IPS DF 6.9 (cell line): Measurements from ENCODE around the gene RPS6KA5.
"Not testable (repeated sequence)": the region's sequence is repeated elsewhere in the genome, so short reads cannot be mapped to it uniquely, and the experiment has no call there.

ENCODE experiments used
- DNase-seq: peaks from one replicate; pipeline ENCODE4 v3.0.0-alpha.2; 2013; ENCODE audit warnings: low read depth, low spot score
- H3K27ac ChIP-seq: one replicate; pipeline ENCODE4 v1.5.1; 2013; ENCODE audit warnings: low read length, control low read depth
- H3K27me3 ChIP-seq: 2 replicates; pipeline ENCODE4 v1.6.1; 2013; ENCODE audit warnings: mild to moderate bottlenecking, low read length; ENCODE audit not compliant: control insufficient read depth, insufficient read depth
- H3K36me3 ChIP-seq: 2 replicates; pipeline ENCODE4 v1.6.1; 2013; ENCODE audit warnings: low read length; ENCODE audit not compliant: control insufficient read depth, insufficient read depth
- H3K4me1 ChIP-seq: 2 replicates; pipeline ENCODE4 v1.6.1; 2013; ENCODE audit warnings: low read length; ENCODE audit not compliant: control insufficient read depth, insufficient read depth
- H3K4me3 ChIP-seq: 2 replicates; pipeline ENCODE4 v1.5.1; 2013; ENCODE audit warnings: mild to moderate bottlenecking, low read length
- H3K9me3 ChIP-seq: 2 replicates; pipeline ENCODE4 v1.6.1; 2013; ENCODE audit warnings: low read length, inconsistent platforms; ENCODE audit not compliant: control insufficient read depth, insufficient read depth
- WGBS: extraction: QIAGEN DNeasy Blood & Tissue Kit; methylation state at CpG from one replicate; pipeline ENCODE4 v1.1.7; 2013; ENCODE audit warnings: mixed read lengths, missing lambda C conversion rate; ENCODE audit not compliant: insufficient read length, insufficient coverage; 5-methylcytosine and 5-hydroxymethylcytosine counted together

Gene RPS6KA5

DNA sequence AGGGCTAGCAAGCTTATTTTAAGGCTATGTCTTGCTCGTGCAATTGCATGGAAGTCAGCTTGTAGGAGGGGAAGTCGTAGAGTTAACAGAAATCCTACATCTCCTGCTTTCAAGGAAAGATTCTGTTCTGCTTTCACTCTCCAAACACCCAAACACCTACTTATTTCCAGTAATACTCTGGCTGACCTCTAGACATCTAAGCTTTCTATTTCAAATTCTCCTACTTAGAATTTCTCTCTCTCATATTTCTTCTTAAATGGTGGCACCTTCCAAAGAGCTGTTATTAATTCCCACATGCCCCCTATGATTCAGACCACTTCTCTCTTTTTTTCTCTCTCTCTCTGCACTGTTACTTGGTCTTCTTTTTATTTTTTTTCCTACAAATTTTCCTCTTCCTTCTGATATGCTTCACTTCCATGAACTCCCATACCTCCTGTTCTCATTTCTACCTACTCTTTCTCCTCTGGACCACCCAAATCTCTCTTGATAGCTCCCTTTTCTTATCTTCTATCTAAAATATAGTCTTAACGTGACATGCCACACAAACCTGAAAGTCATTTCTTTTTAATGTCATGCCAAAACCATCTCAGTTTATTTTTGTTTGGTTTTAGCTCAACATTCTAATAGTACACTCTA lies 90.8 kb downstream of the RPS6KA5 start:
- H3K27ac ChIP-seq = no peak overlapping the region
- DNase-seq = no peak
- H3K4me1 ChIP-seq = no peaks in the 10 kb centered on the region
- H3K27me3 ChIP-seq = no peaks in the 10 kb centered on the region; the same call in 1 of the 2 replicates
- H3K4me3 ChIP-seq = no peak overlapping the region
- no CpG with 5 or more reads among the region's 3 CpGs for WGBS
- H3K36me3 ChIP-seq = no peaks in the 10 kb centered on the region
- no peaks in the 10 kb centered on the region for H3K9me3 ChIP-seq

DNA sequence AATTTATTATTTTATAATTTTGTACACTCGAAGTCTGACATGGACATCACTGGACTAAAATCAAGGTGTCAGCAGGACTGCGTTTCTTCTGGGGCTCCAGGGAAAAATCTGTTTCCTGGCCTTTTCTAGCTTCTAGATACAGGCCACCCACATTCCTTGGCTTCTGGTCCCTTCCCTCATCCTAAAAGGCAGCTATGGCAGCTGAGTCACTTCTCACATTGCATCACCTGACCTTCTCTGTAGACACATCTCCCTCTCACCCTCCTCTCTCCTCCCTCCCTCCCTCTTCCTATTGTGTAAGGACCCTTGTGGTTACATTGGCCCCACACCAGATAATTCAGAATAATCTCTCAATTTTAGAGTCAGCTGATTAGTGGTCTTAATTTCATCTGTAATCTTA lies 92.4 kb downstream of the RPS6KA5 start:
- no peak overlapping the region for H3K4me3 ChIP-seq
- DNase-seq = no peak
- H3K27ac ChIP-seq = no peak overlapping the region
- H3K4me1 ChIP-seq = no peaks in the 10 kb centered on the region
- WGBS = no CpG with 5 or more reads among the region's 2 CpGs
- H3K36me3 ChIP-seq = no peaks in the 10 kb centered on the region
- no peaks in the 10 kb centered on the region for H3K27me3 ChIP-seq
- H3K9me3 ChIP-seq = no peaks in the 10 kb centered on the region

DNA sequence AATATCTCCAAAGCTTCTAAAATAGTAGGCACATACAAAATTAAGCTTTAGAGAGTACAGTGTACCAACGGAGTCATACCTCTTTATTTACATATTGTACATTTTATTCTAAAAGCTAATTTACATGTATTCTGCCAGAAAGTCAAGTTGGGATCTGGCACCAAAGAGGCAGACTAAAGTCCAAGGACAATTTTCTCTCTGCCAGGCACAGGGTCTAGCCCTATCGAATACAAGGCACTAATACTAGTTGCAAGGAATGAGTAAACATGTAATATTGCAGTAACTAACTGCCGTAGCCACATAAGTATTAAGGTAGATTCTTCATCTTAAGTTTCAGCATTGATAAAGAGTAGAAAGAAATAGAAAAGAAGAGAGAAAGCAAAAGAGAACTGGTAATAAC lies 93.9 kb downstream of the RPS6KA5 start:
- H3K9me3 ChIP-seq = no peaks in the 10 kb centered on the region
- DNase-seq = no peak
- H3K36me3 ChIP-seq = no peaks in the 10 kb centered on the region
- H3K4me1 ChIP-seq = no peaks in the 10 kb centered on the region
- no peak overlapping the region for H3K27ac ChIP-seq
- H3K27me3 ChIP-seq = no peaks in the 10 kb centered on the region
- WGBS = no CpG with 5 or more reads among the region's 3 CpGs
- no peak overlapping the region for H3K4me3 ChIP-seq

DNA sequence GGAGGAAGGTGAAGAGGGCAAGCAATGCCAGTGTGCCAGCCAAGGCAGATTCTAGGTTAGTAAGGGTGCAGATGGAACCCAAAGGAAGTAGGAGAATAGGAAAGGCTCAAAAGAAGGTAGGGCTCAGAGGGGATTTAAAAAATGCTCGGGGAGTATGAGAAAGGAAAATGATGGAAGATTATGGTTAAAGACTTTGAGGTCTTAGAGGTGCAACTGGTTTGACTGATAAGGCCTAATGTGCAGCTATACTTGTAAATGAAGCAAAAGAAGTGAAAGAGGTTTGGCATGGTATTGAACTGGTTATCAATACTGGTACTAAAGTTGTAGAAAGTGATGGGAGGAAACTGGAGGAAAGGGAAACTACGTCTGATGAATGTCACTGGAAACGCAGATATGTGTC lies 94.7 kb downstream of the RPS6KA5 start:
- no peaks in the 10 kb centered on the region for H3K27me3 ChIP-seq
- DNase-seq = no peak
- no peaks in the 10 kb centered on the region for H3K36me3 ChIP-seq
- no peak overlapping the region for H3K4me3 ChIP-seq
- H3K4me1 ChIP-seq = no peaks in the 10 kb centered on the region
- WGBS = 100% methylated on average over 1 of the region's 3 CpGs
- no peaks in the 10 kb centered on the region for H3K9me3 ChIP-seq
- no peak overlapping the region for H3K27ac ChIP-seq

DNA sequence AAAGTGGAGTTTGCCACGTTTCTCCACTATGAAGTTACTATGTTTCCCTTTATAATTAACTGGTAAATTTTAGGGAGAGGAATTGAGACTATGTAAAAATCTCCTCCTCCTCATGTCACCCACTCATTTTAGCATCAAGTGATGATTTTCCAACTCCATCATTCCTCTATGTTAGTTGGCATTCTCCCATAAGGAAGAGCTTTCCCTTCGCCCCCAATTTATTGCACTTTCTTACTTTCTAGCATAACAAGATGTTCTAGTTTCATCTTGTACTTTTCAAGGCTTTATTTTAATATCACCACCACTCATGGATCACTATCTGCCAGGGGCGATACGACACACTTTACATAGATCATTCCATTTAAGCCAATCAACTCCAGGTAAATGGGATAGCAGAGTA lies 97.1 kb downstream of the RPS6KA5 start:
- no CpG with 5 or more reads among the region's 4 CpGs for WGBS
- no peak for DNase-seq
- no peak overlapping the region for H3K27ac ChIP-seq
- H3K36me3 ChIP-seq = no peaks in the 10 kb centered on the region
- H3K4me1 ChIP-seq = no peaks in the 10 kb centered on the region
- H3K27me3 ChIP-seq = no peaks in the 10 kb centered on the region
- H3K4me3 ChIP-seq = no peak overlapping the region
- H3K9me3 ChIP-seq = no peaks in the 10 kb centered on the region

DNA sequence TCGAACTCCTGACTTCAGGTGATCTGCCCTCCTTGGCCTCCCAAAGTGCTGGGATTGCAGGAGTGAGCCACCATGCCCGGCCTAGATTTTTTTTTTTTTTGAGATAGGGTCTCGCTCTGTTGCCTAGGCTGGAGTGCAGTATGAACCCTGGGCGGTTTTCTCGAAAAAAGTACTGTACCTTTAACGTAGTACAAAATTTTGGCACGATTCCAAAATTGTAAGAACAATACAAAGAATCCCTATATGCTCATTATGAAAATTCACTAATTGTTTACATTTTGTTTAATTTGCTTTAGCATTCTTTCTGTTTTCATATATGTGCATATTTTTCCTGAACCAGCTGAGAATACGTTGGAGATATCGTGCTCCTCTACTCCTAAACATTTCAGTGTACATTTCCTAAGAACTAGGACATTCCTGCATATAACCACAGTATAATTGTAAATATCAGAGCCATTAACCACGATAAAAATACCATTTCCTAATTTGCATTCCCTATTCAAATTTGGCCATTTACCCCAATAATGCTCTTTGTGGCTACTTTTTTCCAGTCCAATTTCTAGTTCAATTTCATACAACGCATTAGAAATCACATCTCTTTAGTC lies 97.8 kb downstream of the RPS6KA5 start:
- no peaks in the 10 kb centered on the region for H3K9me3 ChIP-seq
- no peak overlapping the region for H3K4me3 ChIP-seq
- no peaks in the 10 kb centered on the region for H3K27me3 ChIP-seq
- H3K4me1 ChIP-seq = no peaks in the 10 kb centered on the region
- no peaks in the 10 kb centered on the region for H3K36me3 ChIP-seq
- DNase-seq = no peak
- WGBS = 100% methylated on average over 1 of the region's 11 CpGs
- H3K27ac ChIP-seq = no peak overlapping the region

DNA sequence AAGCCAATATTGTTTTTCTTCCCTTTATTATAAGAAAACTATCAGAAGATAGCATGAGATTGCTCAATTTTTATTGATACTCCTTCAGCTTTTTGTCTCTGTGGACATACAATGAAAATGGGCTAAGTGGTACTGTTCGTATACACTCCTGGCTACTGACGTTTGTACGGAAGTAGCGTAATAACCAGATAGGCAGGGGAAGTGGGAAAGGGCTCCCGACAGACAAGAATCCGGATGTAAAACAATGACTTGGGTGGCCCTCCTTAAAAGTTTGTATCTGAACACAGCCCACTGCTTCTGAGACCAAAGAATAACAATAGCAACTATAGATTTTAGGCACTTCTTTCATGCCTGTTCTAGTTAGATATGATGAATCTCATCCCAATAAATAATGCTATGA lies 99.6 kb downstream of the RPS6KA5 start:
- Histone ChIP-seq H3K27ac (no peak overlapping the region), H3K4me1 (no peaks in the 10 kb centered on the region), H3K27me3 (no peaks in the 10 kb centered on the region), H3K36me3 (no peaks in the 10 kb centered on the region), H3K4me3 (no peak overlapping the region), H3K9me3 (no peaks in the 10 kb centered on the region)
- WGBS = no CpG with 5 or more reads among the region's 6 CpGs
- DNase-seq = no peak

DNA sequence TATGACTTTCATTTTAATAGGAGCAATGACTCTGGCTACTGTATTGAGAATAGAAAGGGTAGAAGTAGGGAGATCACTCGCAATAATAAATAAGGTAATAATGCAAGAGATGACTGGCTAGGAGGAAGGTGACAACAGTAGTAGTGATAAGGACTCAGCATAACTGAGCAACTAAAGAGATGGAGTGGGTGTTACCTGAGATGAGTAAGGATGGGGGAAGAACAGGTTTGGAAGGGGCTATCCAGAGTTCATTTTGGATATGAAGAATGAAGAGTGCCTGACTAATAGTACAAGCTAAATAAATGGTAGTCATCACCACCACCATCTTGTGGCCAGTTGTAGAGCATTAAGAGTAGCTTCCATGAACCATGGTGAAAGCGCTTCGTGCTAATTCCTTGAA lies 101.1 kb downstream of the RPS6KA5 start:
- WGBS = no CpG with 5 or more reads among the region's 3 CpGs
- Histone ChIP-seq H3K4me1 (no peaks in the 10 kb centered on the region), H3K36me3 (no peaks in the 10 kb centered on the region), H3K4me3 (no peak overlapping the region), H3K9me3 (no peaks in the 10 kb centered on the region; the same call in 1 of the 2 replicates), H3K27me3 (no peaks in the 10 kb centered on the region), H3K27ac (no peak overlapping the region)
- no peak for DNase-seq

DNA sequence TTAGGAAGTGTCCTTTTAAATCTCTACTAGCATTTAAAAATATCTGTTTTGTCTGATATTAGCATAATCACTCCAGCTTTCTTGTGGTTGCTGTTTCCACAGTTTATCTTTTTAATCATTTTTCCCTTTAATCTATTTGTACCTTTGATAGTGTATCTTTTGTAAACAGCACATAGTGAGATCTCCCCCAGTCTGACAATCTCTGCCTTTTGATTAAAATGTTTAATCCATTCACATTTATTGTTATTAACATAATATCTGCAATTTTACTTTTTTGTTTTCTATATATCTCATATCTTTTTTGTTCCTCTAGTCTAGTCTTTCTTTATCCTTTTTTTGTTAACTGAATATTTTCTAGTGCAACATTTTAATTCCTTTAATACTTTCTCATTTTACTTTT lies 104.2 kb downstream of the RPS6KA5 start:
- no peak for DNase-seq
- no peak overlapping the region for H3K4me3 ChIP-seq
- no peak overlapping the region for H3K27ac ChIP-seq
- no peaks in the 10 kb centered on the region for H3K36me3 ChIP-seq
- H3K27me3 ChIP-seq = no peaks in the 10 kb centered on the region
- H3K9me3 ChIP-seq = no peaks in the 10 kb centered on the region; the same call in 1 of the 2 replicates
- no peaks in the 10 kb centered on the region for H3K4me1 ChIP-seq

DNA sequence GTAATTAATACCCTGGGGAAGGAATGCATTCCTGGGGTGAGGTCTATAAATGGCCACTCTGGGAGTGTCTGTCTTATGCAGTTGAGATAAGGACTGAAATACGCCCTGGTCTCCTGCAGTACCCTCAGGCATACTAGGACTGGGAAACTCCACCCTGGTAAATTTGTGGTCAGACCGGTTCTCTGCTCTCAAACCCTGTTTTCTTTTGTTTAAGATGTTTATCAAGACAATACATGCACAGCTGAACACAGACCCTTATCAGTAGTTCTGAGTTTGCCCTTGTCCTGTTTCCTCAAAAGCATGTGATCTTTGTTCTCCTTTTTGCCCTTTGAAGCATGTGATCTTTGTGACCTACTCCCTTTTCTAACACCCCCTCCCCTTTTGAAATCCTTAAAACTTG lies 106.8 kb downstream of the RPS6KA5 start:
- H3K27me3 ChIP-seq, H3K4me1 ChIP-seq, H3K36me3 ChIP-seq, DNase-seq, H3K27ac ChIP-seq, H3K9me3 ChIP-seq, H3K4me3 ChIP-seq: not testable (repeated sequence)
- no CpG with 5 or more reads among the region's 2 CpGs for WGBS

DNA sequence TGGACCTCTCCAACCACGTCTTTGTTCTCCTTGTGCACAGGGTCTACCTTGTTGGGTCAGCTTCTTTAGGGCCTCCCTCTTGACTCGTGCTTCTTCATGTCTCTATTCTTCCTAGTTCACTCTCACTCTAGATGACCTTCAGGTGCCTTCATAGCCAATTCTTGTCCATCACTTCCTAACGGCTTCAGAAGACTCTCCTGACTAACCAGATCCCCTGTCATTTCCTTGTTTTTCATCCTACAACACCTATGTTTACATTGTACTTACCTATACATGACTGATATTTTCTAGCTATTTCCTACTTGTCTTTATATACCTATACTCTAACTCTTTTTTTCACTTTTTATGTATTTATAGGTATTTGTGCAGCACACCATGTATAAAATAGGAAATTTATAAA lies 117.1 kb downstream of the RPS6KA5 start:
- Histone ChIP-seq H3K4me3 (no peak overlapping the region), H3K9me3 (no peaks in the 10 kb centered on the region), H3K4me1 (no peaks in the 10 kb centered on the region), H3K36me3 (no peaks in the 10 kb centered on the region), H3K27me3 (no peaks in the 10 kb centered on the region), H3K27ac (no peak overlapping the region)
- no peak for DNase-seq
- WGBS = no CpG with 5 or more reads among the region's 3 CpGs
